GM13977 (cell line): ENCODE measurements around the gene ZNF25.
"Not testable (repeated sequence)": the region's sequence is repeated elsewhere in the genome, so short reads cannot be mapped to it uniquely, and the experiment has no call there.

Experiments used
- DNase-seq: peaks from one replicate; pipeline ENCODE4 v3.0.0; 2012; ENCODE audit warnings: low spot score
- in situ Hi-C: fragments of 300-500 bp; cut with MboI; formaldehyde crosslinking; loops from one replicate; pipeline ENCODE4 v1.12.0; 2022; ENCODE audit warnings: low sequenced_read_pairs, low pct_unique_long_range_greater_than_20kb, mixed read lengths, inconsistent platforms; ENCODE audit not compliant: unreplicated experiment
- TF ChIP-seq, protein P1 (sequence below): IDR thresholded peaks from 2 replicates; pipeline ENCODE4 v1.5.1; 2012; ENCODE audit warnings: mild to moderate bottlenecking, control low read depth; ENCODE audit not compliant: insufficient read depth; ENCODE audit errors: extremely low read depth, missing control alignments

The ZNF25 gene

DNA sequence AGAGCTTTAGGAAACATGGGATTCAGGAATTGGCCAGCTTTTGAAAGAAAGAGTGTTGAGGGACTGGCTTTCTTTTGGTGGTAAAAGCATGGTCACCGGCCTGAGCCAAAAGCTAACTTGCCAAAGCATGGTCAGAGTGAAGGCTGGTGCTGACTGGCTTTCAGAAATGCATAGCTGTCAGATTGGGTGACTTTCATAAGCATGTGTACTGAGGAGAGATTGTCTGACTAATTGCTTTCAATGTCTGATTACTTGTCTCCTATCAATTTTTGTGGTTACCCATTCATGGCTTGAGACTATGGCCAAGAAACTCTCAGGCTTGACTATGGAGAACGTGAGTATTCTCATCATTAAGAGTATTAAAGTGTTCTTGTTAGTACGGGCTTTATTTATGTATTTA, 28.2 kb downstream of the ZNF25 start:
- TF ChIP-seq, protein P1, sequence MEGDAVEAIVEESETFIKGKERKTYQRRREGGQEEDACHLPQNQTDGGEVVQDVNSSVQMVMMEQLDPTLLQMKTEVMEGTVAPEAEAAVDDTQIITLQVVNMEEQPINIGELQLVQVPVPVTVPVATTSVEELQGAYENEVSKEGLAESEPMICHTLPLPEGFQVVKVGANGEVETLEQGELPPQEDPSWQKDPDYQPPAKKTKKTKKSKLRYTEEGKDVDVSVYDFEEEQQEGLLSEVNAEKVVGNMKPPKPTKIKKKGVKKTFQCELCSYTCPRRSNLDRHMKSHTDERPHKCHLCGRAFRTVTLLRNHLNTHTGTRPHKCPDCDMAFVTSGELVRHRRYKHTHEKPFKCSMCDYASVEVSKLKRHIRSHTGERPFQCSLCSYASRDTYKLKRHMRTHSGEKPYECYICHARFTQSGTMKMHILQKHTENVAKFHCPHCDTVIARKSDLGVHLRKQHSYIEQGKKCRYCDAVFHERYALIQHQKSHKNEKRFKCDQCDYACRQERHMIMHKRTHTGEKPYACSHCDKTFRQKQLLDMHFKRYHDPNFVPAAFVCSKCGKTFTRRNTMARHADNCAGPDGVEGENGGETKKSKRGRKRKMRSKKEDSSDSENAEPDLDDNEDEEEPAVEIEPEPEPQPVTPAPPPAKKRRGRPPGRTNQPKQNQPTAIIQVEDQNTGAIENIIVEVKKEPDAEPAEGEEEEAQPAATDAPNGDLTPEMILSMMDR = no peak
- in situ Hi-C loops = no loop called here
- no peak for DNase-seq

DNA sequence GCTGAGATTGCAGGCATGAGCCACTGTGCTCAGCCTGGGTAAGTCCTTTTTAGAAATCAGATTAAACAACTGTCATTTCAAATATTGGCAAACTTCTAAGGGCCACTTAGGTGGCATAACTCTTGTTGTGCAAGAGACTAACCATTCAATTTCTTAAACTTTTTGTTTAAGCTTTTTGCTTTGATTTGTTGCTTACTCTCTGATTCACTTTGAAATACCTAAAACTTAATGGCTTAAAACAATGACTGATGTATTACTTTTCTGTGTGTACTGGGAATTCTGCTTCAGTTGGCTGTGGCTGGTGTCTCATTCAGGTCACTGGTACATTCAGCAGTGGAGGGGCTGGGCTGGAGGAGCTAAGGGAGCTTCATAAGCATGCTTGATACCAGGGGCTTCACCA, 28.9 kb downstream of the ZNF25 start:
- in situ Hi-C loops = no loop called here
- DNase-seq = no peak
- TF ChIP-seq, protein P1 = no peak

DNA sequence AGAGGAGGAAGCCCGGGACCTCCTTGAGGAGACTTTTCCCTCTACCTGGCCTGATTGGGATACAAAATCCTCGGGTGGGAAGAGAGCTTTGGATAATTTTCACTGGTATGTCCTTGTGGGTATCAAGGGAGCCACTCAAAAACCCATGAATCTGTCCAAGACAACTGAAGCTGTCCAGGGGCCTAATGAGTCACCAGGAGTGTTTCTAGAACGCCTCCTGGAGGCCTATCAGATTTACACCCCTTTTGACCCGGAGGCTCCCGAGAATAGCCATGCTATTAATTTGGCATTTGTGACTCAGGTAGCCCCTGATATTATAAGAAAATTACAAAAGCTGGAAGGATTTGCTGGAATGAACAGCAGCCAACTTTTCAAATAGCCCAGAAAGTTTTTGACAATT, 38.6 kb downstream of the ZNF25 start:
- TF ChIP-seq, protein P1 = no peak
- in situ Hi-C loops = no loop called here

DNA sequence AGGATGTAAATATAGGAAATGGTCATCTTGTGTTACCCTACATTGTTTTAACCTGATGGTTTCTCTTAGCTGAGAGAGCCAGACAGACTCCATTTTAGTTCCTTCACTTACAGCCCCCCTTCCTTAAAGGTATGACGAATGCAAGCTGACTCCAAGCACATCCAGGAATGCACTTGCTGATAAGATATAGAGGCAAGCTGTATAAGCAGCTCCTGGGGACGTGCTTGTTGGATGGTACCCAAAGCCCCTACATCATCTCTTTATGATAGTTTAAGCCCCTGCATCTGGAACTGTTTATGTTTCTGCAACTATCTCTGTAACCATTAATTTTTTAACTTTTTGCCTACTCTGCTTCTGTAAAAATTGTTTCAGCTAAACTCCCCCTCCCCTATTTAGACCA, 41.7 kb downstream of the ZNF25 start:
- TF ChIP-seq, protein P1 = no peak
- in situ Hi-C loops = no loop called here
- no peak for DNase-seq

More for the DNA sequence above, 38.6 kb downstream of the ZNF25 start:
- DNase-seq = no peak

DNA sequence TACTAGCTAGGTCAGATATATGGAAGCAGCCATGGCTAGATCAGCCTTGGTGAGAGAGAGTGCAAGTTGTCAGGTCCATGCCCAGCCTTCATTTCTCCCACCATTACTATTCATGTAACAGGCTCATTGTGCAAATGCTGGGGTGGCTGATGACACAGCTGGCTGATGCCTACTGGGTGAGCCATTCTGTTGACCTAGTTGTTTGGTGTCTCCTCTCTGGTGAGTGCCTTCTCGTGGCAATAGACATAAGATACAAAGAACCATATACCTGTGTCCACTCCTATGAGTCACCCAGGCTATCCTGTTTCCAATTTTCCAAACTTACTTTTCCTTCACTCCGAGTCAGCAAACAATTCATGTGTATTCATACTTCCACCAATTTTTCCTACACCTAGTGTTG, 46.0 kb downstream of the ZNF25 start:
- in situ Hi-C loops = no loop called here
- DNase-seq = no peak
- TF ChIP-seq, protein P1 = no peak

DNA sequence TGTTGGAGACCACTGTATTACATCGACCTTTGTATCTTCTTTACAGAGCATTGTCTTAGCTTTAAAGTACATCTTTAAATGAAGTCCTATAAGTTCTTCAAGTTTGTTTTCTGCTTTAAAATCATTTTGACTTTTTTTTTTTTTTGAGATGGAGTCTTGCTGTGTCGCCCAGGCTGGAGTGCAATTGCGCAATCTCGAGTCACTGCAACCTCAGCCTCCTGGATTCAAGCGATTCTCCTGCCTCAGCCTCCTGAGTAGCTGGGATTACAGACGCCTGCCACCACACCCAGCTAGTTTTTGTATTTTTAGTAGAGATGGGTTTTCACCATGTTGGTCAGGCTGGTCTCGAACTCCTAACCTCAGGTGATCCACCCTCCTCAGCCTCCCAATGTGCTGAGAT, 68.3 kb downstream of the ZNF25 start:
- in situ Hi-C loops, DNase-seq: not testable (repeated sequence)

DNA sequence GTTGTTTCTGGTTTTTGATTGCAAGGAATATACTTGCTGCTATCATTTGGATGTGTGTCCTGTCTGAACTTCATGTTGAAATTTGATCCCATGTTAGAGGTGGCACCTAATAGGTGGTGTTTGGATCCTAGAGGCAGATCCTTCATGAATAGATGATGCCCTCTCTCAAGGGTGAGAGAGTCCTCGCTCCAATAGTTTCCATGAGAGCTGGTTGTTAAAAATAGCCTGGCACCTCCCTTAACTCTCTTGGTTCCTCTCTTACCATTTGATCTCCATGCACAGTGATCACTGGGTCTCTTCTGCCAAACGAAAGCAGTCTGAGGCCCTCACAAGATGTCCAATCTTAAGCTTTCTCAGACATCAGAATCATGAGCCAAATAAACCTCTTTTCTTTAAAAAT, 70.1 kb downstream of the ZNF25 start:
- TF ChIP-seq, protein P1 = no peak
- in situ Hi-C loops = no loop called here
- no peak for DNase-seq
